22Rv1 (cell line): ENCODE data around the gene MYO3A.
A peak's percentile ranks its signal among the peaks of the same experiment; 100 is the strongest.

Source experiments
- H3K27ac ChIP-seq: fragments of 450-650 bp; 2 replicates; pipeline ENCODE4 v1.5.1; 2017
- CTCF ChIP-seq: fragments of 450-650 bp; IDR thresholded peaks from 2 replicates; pipeline ENCODE4 v1.5.1; 2017; ENCODE audit warnings: mild to moderate bottlenecking
- ZFX ChIP-seq: fragments of 450-650 bp; IDR thresholded peaks from 2 replicates; pipeline ENCODE4 v1.6.1; 2017; ENCODE audit warnings: antibody characterized with exemption, borderline replicate concordance

MYO3A gene

GRCh38 chr10:26138613-26139012 is 204.6 kb downstream of the MYO3A start:
- H3K27ac ChIP-seq: no peak overlapping the region
- TF ChIP-seq ZFX (no peak), CTCF (no peak)

GRCh38 chr10:26156019-26156418 is 222.0 kb downstream of the MYO3A start:
- no peak overlapping the region for H3K27ac ChIP-seq
- no peak for TF ChIP-seq ZFX
- TF ChIP-seq CTCF: no peak

- TF ChIP-seq CTCF: peak; percentile 14; the same call in 1 of the 2 replicates
- TF ChIP-seq ZFX: no peak
- no peak overlapping the region for H3K27ac ChIP-seq
These were observed 223.7 kb downstream of the MYO3A start for GRCh38 chr10:26157734-26158133.

GRCh38 chr10:26169466-26169865 is 235.4 kb downstream of the MYO3A start:
- no peak overlapping the region for H3K27ac ChIP-seq
- TF ChIP-seq CTCF: no peak
- no peak for TF ChIP-seq ZFX

GRCh38 chr10:26172131-26172530 is 238.1 kb downstream of the MYO3A start:
- TF ChIP-seq ZFX: no peak
- TF ChIP-seq CTCF: no peak
- no peak overlapping the region for H3K27ac ChIP-seq

- TF ChIP-seq ZFX: no peak
- TF ChIP-seq CTCF: no peak
- H3K27ac ChIP-seq: no peak overlapping the region
These were observed 239.8 kb downstream of the MYO3A start for GRCh38 chr10:26173837-26174236.

- no peak overlapping the region for H3K27ac ChIP-seq
- TF ChIP-seq ZFX (no peak), CTCF (no peak)
These were observed 243.3 kb downstream of the MYO3A start for GRCh38 chr10:26177341-26177740.
